Testis (tissue), 3 donors: ENCODE results near the gene KPTN. TPM values are rescaled to one million over a fixed set of nuclear protein-coding genes. Genes with fewer than 3 reads are reported as not detected.
A peak's percentile ranks its signal among the peaks of the same experiment; 100 is the strongest.
"Not testable (repeated sequence)": the region's sequence is repeated elsewhere in the genome, so short reads cannot be mapped to it uniquely, and the experiment has no call there.

Source experiments
- DNase-seq: peaks from one replicate; pipeline ENCODE4 v3.0.0-alpha.2; 2019
- H3K27ac ChIP-seq, 2 donors: fragments of 200-600 bp; sonication (generic); one replicate each; pipeline ENCODE4 v1.5.1; 2019
- H3K27me3 ChIP-seq: fragments of 200-600 bp; sonication (generic); one replicate; pipeline ENCODE4 v1.5.1; 2019
- H3K36me3 ChIP-seq: fragments of 200-600 bp; sonication (generic); one replicate; pipeline ENCODE4 v1.5.1; 2017; ENCODE audit warnings: low read depth; ENCODE audit errors: missing control alignments
- H3K4me1 ChIP-seq: fragments of 200-600 bp; sonication (generic); one replicate; pipeline ENCODE4 v1.5.1; 2019
- H3K4me3 ChIP-seq, 2 donors: fragments of 200-600 bp; sonication (generic); one replicate each; pipeline ENCODE4 v1.5.1; 2017 to 2019
- H3K9me3 ChIP-seq: fragments of 200-600 bp; sonication (generic); one replicate; pipeline ENCODE4 v1.5.1; 2017
- CTCF ChIP-seq, 3 experiments: fragments of 450-650 bp in 2 of 3; fragments of 200-600 bp in 1 of 3; sonication (generic) in 1 of 3; IDR thresholded peaks; one replicate each; pipeline ENCODE4 v1.5.1; 2016 to 2019; ENCODE audit warnings: antibody characterized with exemption in 3 of 3, mild to moderate bottlenecking in 2 of 3, moderate library complexity in 1 of 3
- POLR2A ChIP-seq: fragments of 450-650 bp; IDR thresholded peaks from one replicate; pipeline ENCODE4 v1.6.1; 2017; ENCODE audit warnings: antibody characterized with exemption, mild to moderate bottlenecking, moderate library complexity
- WGBS, 2 donors: methylation state at CpG; one replicate each; pipeline ENCODE4 v1.1.5; 2018; 5-methylcytosine and 5-hydroxymethylcytosine counted together
- intact Hi-C: fragments of 100-400 bp; cut with DNase I; formaldehyde crosslinking; loops from one replicate; pipeline ENCODE4 v1.15.1; 2023; ENCODE audit warnings: low total_unique reads
- polyA plus RNA-seq: library from polyadenylated mRNA; stranded (reverse); fragments of 350-450 nt; fragmentation: Illumina TruSeq; extraction: RNeasy Lipid Tissue Mini Kit (QIAGEN cat#74804); gene quantifications from one replicate; pipeline ENCODE4 v1.2.3, GENCODE V29; 2014; ENCODE audit warnings: low read depth, low replicate concordance; ENCODE audit not compliant: insufficient read depth
- total RNA-seq, 2 donors: library from RNA; depleted of rRNA; stranded (reverse); fragments of >200 nt; gene quantifications; one replicate each; pipeline ENCODE4 v1.2.3, GENCODE V29; 2016

The KPTN gene
- total and polyA plus RNA-seq, 3 donors from 2014 or later = 12.9 to 30.0 (median 13.5) TPM

- H3K9me3 ChIP-seq = no peaks in the 10 kb centered on the region
- no peaks in the 10 kb centered on the region for H3K36me3 ChIP-seq
- H3K4me3 ChIP-seq = no peak overlapping the region
- no peak overlapping the region for H3K27ac ChIP-seq
- TF ChIP-seq POLR2A (no peak), CTCF (IDR thresholded peaks at IDR 0.05) (no peak)
- H3K4me1 ChIP-seq = peaks cover 6% of the 10 kb centered on the region
- H3K27me3 ChIP-seq = no peaks in the 10 kb centered on the region
- intact Hi-C loops = no loop called here
- no peak for DNase-seq
- WGBS, 2 donors = 75 to 81% methylated on average over 18 to 19 of the region's 19 CpGs
Observed at GRCh38 chr19:47487551-47488515, 3.8 kb upstream of the KPTN start.

DNA sequence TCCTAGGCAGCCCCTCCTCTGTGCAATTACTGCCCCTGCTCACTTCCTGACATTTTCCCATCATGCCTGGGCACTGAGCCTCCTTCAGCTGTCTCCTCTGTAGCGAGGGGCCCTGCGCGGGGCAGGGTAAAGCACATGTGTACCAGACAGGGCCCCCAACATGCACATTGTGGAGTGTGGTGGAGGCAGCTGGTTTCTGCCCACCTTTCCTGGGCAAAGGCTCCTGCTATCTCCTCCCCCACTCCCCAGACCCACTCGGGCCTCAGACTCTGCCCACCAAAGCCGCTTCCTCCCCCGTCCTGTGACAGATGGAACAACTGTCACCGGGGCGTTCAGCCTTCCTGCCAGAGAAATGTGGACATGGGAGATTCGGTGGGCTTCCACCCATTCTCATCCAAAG lies 2.9 kb upstream of the KPTN start:
- peaks cover 6% of the 10 kb centered on the region for H3K4me1 ChIP-seq
- no peak overlapping the region for H3K4me3 ChIP-seq
- WGBS, 2 donors = 67 to 75% methylated on average over 9 of the region's 9 CpGs
- no peaks in the 10 kb centered on the region for H3K27me3 ChIP-seq
- intact Hi-C loops = no loop called here
- no peaks in the 10 kb centered on the region for H3K36me3 ChIP-seq
- no peak for DNase-seq
- TF ChIP-seq CTCF (IDR thresholded peaks at IDR 0.05) (no peak), POLR2A (no peak)
- no peak overlapping the region for H3K27ac ChIP-seq
- no peaks in the 10 kb centered on the region for H3K9me3 ChIP-seq

DNA sequence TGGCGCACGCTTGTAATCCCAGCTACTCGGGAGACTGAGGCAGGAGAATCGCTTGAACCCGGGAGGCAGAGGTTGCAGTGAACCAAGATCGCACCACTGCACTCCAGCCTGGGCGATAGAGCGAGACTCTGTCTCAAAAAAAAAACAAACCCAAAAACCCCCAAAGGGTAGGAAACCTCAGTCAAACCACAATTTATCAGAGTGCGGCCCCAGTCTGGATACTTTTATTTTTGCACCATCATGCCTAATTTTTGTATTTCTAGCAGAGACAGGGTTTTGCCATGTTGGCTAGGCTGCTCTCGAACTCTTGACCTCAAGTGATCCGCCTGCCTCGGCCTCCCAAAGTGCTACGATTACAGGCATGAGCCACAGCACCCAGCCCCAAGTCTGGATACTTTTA lies 2.2 kb upstream of the KPTN start:
- H3K27me3 ChIP-seq, H3K9me3 ChIP-seq, H3K36me3 ChIP-seq, H3K4me3 ChIP-seq, intact Hi-C loops, H3K4me1 ChIP-seq, DNase-seq, H3K27ac ChIP-seq: not testable (repeated sequence)
- 85 to 86% methylated on average over 10 to 13 of the region's 13 CpGs for WGBS, 2 donors

- intact Hi-C loops = no loop called here
- Histone ChIP-seq H3K4me1 (peaks cover 6% of the 10 kb centered on the region), H3K4me3 (no peak overlapping the region), H3K36me3 (no peaks in the 10 kb centered on the region), H3K27me3 (no peaks in the 10 kb centered on the region), H3K9me3 (no peaks in the 10 kb centered on the region), H3K27ac (peak overlapping the region in 1 of 2 donors; percentile 91)
- WGBS, 2 donors = 75 to 91% methylated on average over 6 of the region's 6 CpGs
- TF ChIP-seq POLR2A (no peak), CTCF (IDR thresholded peaks at IDR 0.05) (no peak)
- no peak for DNase-seq
Observed at GRCh38 chr19:47485210-47485609, 1.2 kb upstream of the KPTN start.

GRCh38 chr19:47483200-47483599 lies 819 bp downstream of the KPTN start:
- no peak for DNase-seq
- no peak overlapping the region for H3K4me3 ChIP-seq
- peaks cover 6% of the 10 kb centered on the region for H3K4me1 ChIP-seq
- H3K27me3 ChIP-seq = no peaks in the 10 kb centered on the region
- no peaks in the 10 kb centered on the region for H3K9me3 ChIP-seq
- no peak for TF ChIP-seq CTCF (IDR thresholded peaks at IDR 0.05)
- no peak for TF ChIP-seq POLR2A
- intact Hi-C loops = no loop called here
- H3K27ac ChIP-seq = no peak overlapping the region
- WGBS, 2 donors = 42 to 82% methylated on average over 15 of the region's 15 CpGs
- H3K36me3 ChIP-seq = no peaks in the 10 kb centered on the region
